NCI-H2196 (cell line): Measurements from ENCODE around the gene FEN1.

ENCODE experiments used
- DNase-seq: peaks from one replicate; lab custom pipeline; 2025; ENCODE audit not compliant: unreplicated experiment; lab: John Stamatoyannopoulos, UW

Gene FEN1

GRCh38 chr11:61793083-61793828 lies 545 bp downstream of the FEN1 start:
- no peak for DNase-seq

GRCh38 chr11:61793829-61794204 lies 1.1 kb downstream of the FEN1 start:
- no peak for DNase-seq

DNA sequence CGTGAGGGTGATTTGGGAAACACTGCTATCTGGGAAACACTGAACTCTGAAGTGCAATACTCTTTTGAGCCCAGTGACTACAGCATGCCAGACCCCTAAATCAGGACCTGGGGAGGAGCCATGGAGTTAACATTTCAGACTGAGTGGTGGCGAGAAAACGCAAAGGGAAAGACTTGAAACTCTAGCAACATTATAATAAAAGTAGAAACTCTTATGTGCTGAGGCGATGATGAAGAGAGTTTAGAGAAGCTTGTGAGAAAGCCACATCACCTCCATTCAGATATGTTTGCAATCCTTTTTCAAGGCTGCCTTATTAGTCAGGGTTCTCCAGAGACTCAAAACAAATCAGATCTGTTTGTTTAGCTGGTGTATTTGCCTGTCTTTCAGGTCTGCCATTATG lies 1.9 kb downstream of the FEN1 start:
- DNase-seq, result no peak

DNA sequence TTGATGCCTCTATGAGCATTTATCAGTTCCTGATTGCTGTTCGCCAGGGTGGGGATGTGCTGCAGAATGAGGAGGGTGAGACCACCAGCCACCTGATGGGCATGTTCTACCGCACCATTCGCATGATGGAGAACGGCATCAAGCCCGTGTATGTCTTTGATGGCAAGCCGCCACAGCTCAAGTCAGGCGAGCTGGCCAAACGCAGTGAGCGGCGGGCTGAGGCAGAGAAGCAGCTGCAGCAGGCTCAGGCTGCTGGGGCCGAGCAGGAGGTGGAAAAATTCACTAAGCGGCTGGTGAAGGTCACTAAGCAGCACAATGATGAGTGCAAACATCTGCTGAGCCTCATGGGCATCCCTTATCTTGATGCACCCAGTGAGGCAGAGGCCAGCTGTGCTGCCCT lies 2.7 kb downstream of the FEN1 start:
- DNase-seq, result no peak

- no peak for DNase-seq
Observed at GRCh38 chr11:61795876-61796526, 3.3 kb downstream of the FEN1 start.

DNA sequence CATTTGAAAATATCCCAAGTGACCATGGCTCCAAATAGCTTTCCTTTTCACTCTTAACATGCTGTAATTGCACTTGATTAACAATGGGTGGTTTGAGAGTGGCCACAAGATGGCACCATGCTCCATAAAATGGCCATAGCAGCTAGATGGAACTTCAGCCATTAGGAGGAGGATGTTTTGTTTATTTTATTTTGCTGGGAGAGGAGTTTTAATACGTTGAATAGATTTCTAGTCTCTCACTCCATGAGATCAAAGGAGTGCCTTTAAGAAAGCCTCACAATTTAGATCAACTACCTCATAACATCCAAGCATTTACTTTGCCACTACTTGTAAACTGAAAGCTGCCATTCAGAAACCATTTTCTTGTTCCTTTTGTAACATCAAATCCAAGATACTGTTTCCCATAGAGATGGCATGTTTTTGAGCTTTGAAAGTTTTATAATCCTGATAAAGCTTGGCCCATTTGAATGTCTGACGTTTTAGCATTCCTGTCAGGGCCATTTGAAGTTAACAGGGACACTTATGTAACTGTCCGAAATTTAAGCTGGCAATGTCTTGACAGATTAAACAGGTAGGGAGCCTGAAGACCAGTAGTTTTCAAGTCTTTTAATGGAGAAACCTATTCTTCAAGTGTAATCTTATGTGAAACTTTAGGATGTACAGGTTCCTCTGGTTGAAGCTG lies 4.7 kb downstream of the FEN1 start:
- peak; percentile 77 for DNase-seq

DNA sequence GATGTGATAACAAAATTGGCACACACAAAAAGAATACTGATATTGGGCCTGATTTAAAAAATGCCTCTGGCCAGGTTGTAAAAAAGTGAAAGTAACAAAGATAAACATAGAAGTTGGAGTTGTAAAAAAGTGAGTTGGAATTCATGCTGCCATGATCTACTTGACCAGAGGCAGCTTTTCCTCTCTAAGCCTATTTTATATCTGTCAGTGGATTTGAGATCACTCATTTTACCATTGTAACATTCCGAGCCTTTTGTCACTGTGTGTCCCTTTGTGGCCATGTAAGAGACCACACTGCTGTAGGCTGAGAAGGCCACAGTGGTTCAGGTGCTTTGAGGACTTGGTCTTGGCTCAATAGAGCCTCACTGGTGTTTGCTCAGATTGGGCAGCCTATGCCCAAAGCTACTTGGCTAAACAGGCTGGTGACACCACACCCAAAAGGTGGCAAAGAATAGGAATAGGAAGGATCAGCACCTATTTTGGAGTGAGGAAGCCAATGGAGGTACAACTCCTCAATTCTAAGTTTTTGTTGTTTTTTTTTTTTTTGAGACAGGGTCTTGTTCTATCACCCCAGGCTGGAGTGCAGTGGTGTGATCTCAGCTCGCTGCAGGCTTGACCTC lies 7.1 kb downstream of the FEN1 start:
- DNase-seq, result no peak

GRCh38 chr11:61800331-61801281 lies 7.9 kb downstream of the FEN1 start:
- DNase-seq, result no peak

DNA sequence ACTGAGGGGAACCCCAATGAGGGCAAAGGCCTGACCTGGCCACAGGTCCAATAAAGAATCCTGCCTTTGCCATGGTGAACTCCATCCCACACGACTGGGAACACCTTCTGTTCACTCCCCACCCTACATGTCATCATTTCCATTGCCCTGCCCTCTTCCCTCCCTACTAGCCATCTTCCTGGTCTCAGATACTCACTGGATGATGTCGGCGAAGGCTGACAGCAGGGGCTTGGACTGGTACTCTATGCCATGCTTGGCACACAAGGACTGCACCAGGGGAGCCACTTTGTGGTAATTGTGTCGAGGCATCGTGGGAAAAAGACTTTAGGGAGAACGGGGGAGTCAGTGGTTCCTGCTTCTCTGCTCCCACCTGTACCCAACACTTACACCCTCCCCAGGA lies 9.9 kb downstream of the FEN1 start:
- no peak for DNase-seq

- DNase-seq, result no peak
Observed at GRCh38 chr11:61803889-61804647, 11.4 kb downstream of the FEN1 start.

- no peak for DNase-seq
Observed at GRCh38 chr11:61805146-61805545, 12.4 kb downstream of the FEN1 start.

DNA sequence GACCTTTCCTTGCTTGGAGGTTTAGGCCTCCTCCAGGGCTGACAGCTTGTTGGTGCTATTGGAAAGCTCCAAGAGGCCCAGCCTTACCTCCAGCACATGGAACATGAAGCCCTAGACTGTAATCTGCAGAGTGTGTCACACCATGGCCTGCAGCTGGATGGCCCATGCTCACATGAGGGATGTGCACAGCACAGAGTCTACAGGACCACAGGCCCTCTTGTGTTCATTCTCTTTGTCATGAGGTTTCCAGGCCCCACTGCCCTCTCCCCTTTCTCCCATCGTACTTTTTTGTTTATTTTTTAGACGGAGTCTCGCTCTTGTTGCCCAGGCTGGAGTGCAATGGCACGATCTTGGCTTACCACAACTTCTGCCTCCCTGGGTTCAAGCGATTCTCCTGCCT lies 14.1 kb downstream of the FEN1 start:
- no peak for DNase-seq

- DNase-seq, result no peak
Observed at GRCh38 chr11:61810671-61811175, 18.0 kb downstream of the FEN1 start.

DNA sequence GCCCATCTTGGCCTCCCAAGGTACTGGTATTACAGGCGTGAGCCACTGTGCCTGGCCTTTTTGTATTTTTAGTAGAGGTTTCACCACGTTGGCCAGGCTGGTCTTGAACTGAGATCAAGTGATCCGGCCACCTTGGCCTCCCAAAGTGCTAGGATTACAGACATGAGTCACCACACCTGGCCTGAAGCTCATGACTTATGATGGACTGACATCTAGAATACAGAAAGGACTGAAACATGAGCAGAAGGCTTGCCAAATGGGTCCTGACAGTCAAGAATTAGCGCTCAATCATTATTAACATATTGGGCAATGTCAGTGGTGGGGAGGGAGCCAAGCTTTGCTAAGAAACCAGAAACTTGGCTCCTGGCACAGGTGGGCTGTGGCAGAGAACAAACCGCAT lies 19.1 kb downstream of the FEN1 start:
- peak; percentile 22 for DNase-seq

- no peak for DNase-seq
Observed at GRCh38 chr11:61812736-61813411, 20.2 kb downstream of the FEN1 start.

GRCh38 chr11:61814247-61814957 lies 21.7 kb downstream of the FEN1 start:
- peak; percentile 57 for DNase-seq

- peak; percentile 97 for DNase-seq
Observed at GRCh38 chr11:61814958-61815789, 22.5 kb downstream of the FEN1 start.
